PC-3 (cell line): Measurements from ENCODE around the gene IL17RB. TPM values are rescaled to one million over a fixed set of nuclear protein-coding genes. Genes with fewer than 3 reads are reported as not detected.

Experiments
- ATAC-seq: fragments of 200-7000 bp; cut with Tn5 transposase; 2 replicates; pipeline ENCODE4 v1.9.1; 2020; ENCODE audit warnings: mild to moderate bottlenecking, moderate library complexity
- BruUV-seq: library from RNA; stranded (reverse); fragments of 400-500 nt; replicated peaks from 2 replicates; lab custom pipeline; 2021; lab: Mats Ljungman, UMichigan
- CTCF ChIA-PET: fragments of 300-600 bp; sonication (Branson Sonifier 250); formaldehyde crosslinking; loops from one replicate; lab custom pipeline; 2022; ENCODE audit warnings: antibody characterized with exemption; lab: Charles Lee
- POLR2A ChIA-PET: fragments of 300-600 bp; sonication (Branson Sonifier 250); formaldehyde crosslinking; loops from one replicate; lab custom pipeline; 2022; ENCODE audit warnings: antibody characterized with exemption; ENCODE audit not compliant: unreplicated experiment; lab: Charles Lee
- DNase-seq: peaks from one replicate; pipeline ENCODE4 v3.0.0-alpha.2; 2015
- H2AFZ ChIP-seq: fragments of 300-600 bp; sonication (generic); 2 replicates; pipeline ENCODE4 v1.6.0; 2016; ENCODE audit warnings: antibody characterized with exemption, low read length
- H3F3A ChIP-seq: fragments of 300-600 bp; sonication (generic); one replicate; pipeline ENCODE4 v1.6.0; 2017; ENCODE audit warnings: antibody characterized with exemption, low read length, control low read depth, mild to moderate bottlenecking; ENCODE audit not compliant: unreplicated experiment
- H3K27ac ChIP-seq: fragments of 300-600 bp; sonication (generic); 2 replicates; pipeline ENCODE4 v1.5.1; 2016; ENCODE audit warnings: mild to moderate bottlenecking, low read length
- H3K27me3 ChIP-seq: fragments of 300-600 bp; sonication (generic); 2 replicates; pipeline ENCODE4 v1.6.1; 2016; ENCODE audit warnings: low read length, mixed read lengths
- H3K36me3 ChIP-seq: fragments of 300-600 bp; sonication (generic); 2 replicates; pipeline ENCODE4 v1.6.1; 2016; ENCODE audit warnings: low read depth, mixed run types, low read length, mixed read lengths
- H3K4me1 ChIP-seq: fragments of 300-600 bp; sonication (generic); 2 replicates; pipeline ENCODE4 v1.5.1; 2016; ENCODE audit warnings: low read length; ENCODE audit not compliant: insufficient read depth
- H3K4me2 ChIP-seq: fragments of 300-600 bp; sonication (generic); 2 replicates; pipeline ENCODE4 v1.6.0; 2016; ENCODE audit warnings: low read length
- H3K4me3 ChIP-seq: fragments of 300-600 bp; sonication (generic); 2 replicates; pipeline ENCODE4 v1.5.1; 2016; ENCODE audit warnings: mild to moderate bottlenecking, low read length, mixed read lengths
- H3K79me2 ChIP-seq: fragments of 300-600 bp; sonication (generic); 2 replicates; pipeline ENCODE4 v1.6.1; 2017; ENCODE audit warnings: low read length, mixed read lengths
- H3K9ac ChIP-seq: fragments of 300-600 bp; sonication (generic); 2 replicates; pipeline ENCODE4 v1.6.0; 2016; ENCODE audit warnings: mild to moderate bottlenecking, low read length
- H3K9me2 ChIP-seq: fragments of 300-600 bp; sonication (generic); replicated peaks from 2 replicates; pipeline ENCODE4 v1.6.1; 2016; ENCODE audit warnings: mixed run types, low read length, mixed read lengths
- H3K9me3 ChIP-seq: fragments of 300-600 bp; sonication (generic); 2 replicates; pipeline ENCODE4 v1.6.1; 2016; ENCODE audit warnings: low read length, mixed read lengths
- H4K20me1 ChIP-seq: fragments of 300-600 bp; sonication (generic); 2 replicates; pipeline ENCODE4 v1.6.1; 2016; ENCODE audit warnings: low read length, mixed read lengths
- CTCF ChIP-seq: fragments of 300-600 bp; sonication (generic); conservative IDR thresholded peaks from 2 replicates; pipeline ENCODE4 v1.5.1; 2017; ENCODE audit warnings: antibody characterized with exemption, low read depth, mild to moderate bottlenecking, low read length
- EZH2 ChIP-seq: fragments of 300-600 bp; sonication (generic); IDR thresholded peaks from one replicate; pipeline ENCODE4 v1.6.1; 2017; ENCODE audit warnings: antibody characterized with exemption, mild to moderate bottlenecking, low read length; ENCODE audit not compliant: unreplicated experiment
- EZH2phosphoT487 ChIP-seq: fragments of 300-600 bp; sonication (generic); IDR thresholded peaks from 2 replicates; pipeline ENCODE4 v1.6.1; 2018; ENCODE audit warnings: mild to moderate bottlenecking, antibody characterized with exemption, low read length, borderline replicate concordance
- intact Hi-C: fragments of 100-400 bp; cut with micrococcal nuclease; formaldehyde crosslinking; loops from 2 replicates; pipeline ENCODE4 v1.9.0; 2023
- total RNA-seq: library from RNA; depleted of rRNA; stranded (reverse); fragments of >200 nt; gene quantifications from 2 replicates; pipeline ENCODE4 v1.2.3, GENCODE V29; 2014

Gene IL17RB
- total RNA-seq, 1 experiment from 2014 or later = 2.3 TPM

- intact Hi-C loops = no loop called here
- no peak for ATAC-seq
Observed at GRCh38 chr3:53803816-53804695, 42.3 kb upstream of the IL17RB start.

GRCh38 chr3:53804697-53805462, 41.5 kb upstream of the IL17RB start:
- H3K4me2 ChIP-seq = no peak overlapping the region
- no peaks in the 10 kb centered on the region for H3K9me2 ChIP-seq
- no TSS peak for BruUV-seq
- CTCF ChIA-PET = interaction anchor here (0.6 kb wide), 1 partner anchor 211 kb away, joined by 3 read pairs; no protein-coding TSS in a partner anchor
- H3K36me3 ChIP-seq = no peaks in the 10 kb centered on the region
- TF ChIP-seq EZH2 (no peak), EZH2phosphoT487 (no peak), CTCF (no peak)
- H3K4me3 ChIP-seq = no peak overlapping the region
- peaks cover 94% of the 10 kb centered on the region for H3K27me3 ChIP-seq
- peak; percentile 43 for ATAC-seq
- H4K20me1 ChIP-seq = no peaks in the 10 kb centered on the region
- H3K27ac ChIP-seq = no peak overlapping the region
- no peaks in the 10 kb centered on the region for H3K4me1 ChIP-seq
- no peak overlapping the region for H3K9ac ChIP-seq
- intact Hi-C loops = no loop called here
- H3K79me2 ChIP-seq = no peaks in the 10 kb centered on the region
- POLR2A ChIA-PET = no interaction called here
- no peak overlapping the region for H2AFZ ChIP-seq
- peak; percentile 45 for DNase-seq
- no peaks in the 10 kb centered on the region for H3F3A ChIP-seq
- no peaks in the 10 kb centered on the region for H3K9me3 ChIP-seq

More at GRCh38 chr3:53803816-53804695, 42.3 kb upstream of the IL17RB start:
- TF ChIP-seq EZH2phosphoT487 = no peak
- no peak for TF ChIP-seq EZH2
- Histone ChIP-seq H3K4me2 (no peak overlapping the region), H4K20me1 (no peaks in the 10 kb centered on the region), H3K4me3 (no peak overlapping the region), H3K9ac (no peak overlapping the region), H2AFZ (no peak overlapping the region), H3K9me2 (no peaks in the 10 kb centered on the region), H3K27ac (no peak overlapping the region), H3K9me3 (no peaks in the 10 kb centered on the region), H3K4me1 (no peaks in the 10 kb centered on the region), H3F3A (no peaks in the 10 kb centered on the region), H3K36me3 (no peaks in the 10 kb centered on the region), H3K79me2 (no peaks in the 10 kb centered on the region), H3K27me3 (peaks cover 89% of the 10 kb centered on the region)
- CTCF ChIA-PET = no interaction called here
- POLR2A ChIA-PET = no interaction called here
- BruUV-seq = no TSS peak
- no peak for DNase-seq

GRCh38 chr3:53805463-53806159, 40.8 kb upstream of the IL17RB start:
- TF ChIP-seq EZH2phosphoT487 (no peak), CTCF (no peak), EZH2 (no peak)
- intact Hi-C loops = no loop called here
- no peaks in the 10 kb centered on the region for H3K79me2 ChIP-seq
- no peak overlapping the region for H3K9ac ChIP-seq
- H3K9me2 ChIP-seq = no peaks in the 10 kb centered on the region
- POLR2A ChIA-PET = no interaction called here
- H3K9me3 ChIP-seq = no peaks in the 10 kb centered on the region
- CTCF ChIA-PET = interaction anchor here (0.6 kb wide), 1 partner anchor 210 kb away, joined by 3 read pairs; no protein-coding TSS in a partner anchor
- no peaks in the 10 kb centered on the region for H3K36me3 ChIP-seq
- H3K4me1 ChIP-seq = no peaks in the 10 kb centered on the region
- H3K27me3 ChIP-seq = peaks cover 92% of the 10 kb centered on the region
- H4K20me1 ChIP-seq = no peaks in the 10 kb centered on the region
- H3K4me2 ChIP-seq = no peak overlapping the region
- ATAC-seq (no peak), DNase-seq (no peak)
- H3K27ac ChIP-seq = no peak overlapping the region
- H3K4me3 ChIP-seq = no peak overlapping the region
- no peak overlapping the region for H2AFZ ChIP-seq
- H3F3A ChIP-seq = no peaks in the 10 kb centered on the region
- no TSS peak for BruUV-seq
